Stomach (tissue), 9 donors: Measurements from ENCODE around the gene EPHB1. TPM values are rescaled to one million over a fixed set of nuclear protein-coding genes. Genes with fewer than 3 reads are reported as not detected.

Experiments
- DNase-seq, 2 donors: peaks; one replicate each; pipeline versions ENCODE4 v3.0.0 to v3.0.0-alpha.2; 2013 to 2019
- H3K27ac ChIP-seq, 5 donors: fragments of 200-600 bp in 4 of 5; sonication (generic) in 4 of 5; one replicate each; pipeline ENCODE4 v1.5.1; 2013 to 2019; ENCODE audit warnings: mild to moderate bottlenecking in 1 of 5, moderate library complexity in 1 of 5
- H3K27me3 ChIP-seq, 3 donors: fragments of 200-600 bp; sonication (generic); one replicate each; pipeline ENCODE4 v1.5.1; 2017 to 2019; ENCODE audit warnings: mixed run types in 1 of 3
- H3K36me3 ChIP-seq, 4 donors: fragments of 200-600 bp; sonication (generic); 1 replicate in 3 of 4; 2 replicates in 1 of 4; pipeline ENCODE4 v1.5.1; 2016 to 2019
- H3K4me1 ChIP-seq, 4 donors: fragments of 200-600 bp; sonication (generic); one replicate each; pipeline ENCODE4 v1.5.1; 2016 to 2019
- H3K4me3 ChIP-seq, 4 donors: fragments of 200-600 bp; sonication (generic) in 3 of 4; one replicate each; pipeline ENCODE4 v1.5.1; 2016 to 2019; ENCODE audit warnings: mild to moderate bottlenecking in 1 of 4
- H3K9me3 ChIP-seq, 4 donors: fragments of 200-600 bp; sonication (generic); one replicate each; pipeline ENCODE4 v1.5.1; 2016 to 2019
- EP300 ChIP-seq: sonication (generic); formaldehyde crosslinking; IDR thresholded peaks from one replicate; pipeline ENCODE4 v1.6.1; 2017; ENCODE audit warnings: antibody characterized with exemption
- POLR2A ChIP-seq, 4 donors: fragments of 450-650 bp; IDR thresholded peaks; one replicate each; pipeline ENCODE4 v1.6.1; 2016; ENCODE audit warnings: antibody characterized with exemption in 4 of 4, control low read depth in 2 of 4, mild to moderate bottlenecking in 1 of 4, moderate library complexity in 1 of 4
- POLR2AphosphoS5 ChIP-seq, 3 donors: sonication (generic); formaldehyde crosslinking; IDR thresholded peaks; one replicate each; pipeline ENCODE4 v1.6.1; 2016; ENCODE audit warnings: antibody characterized with exemption in 3 of 3
- WGBS, 5 donors: extraction: QIAGEN DNeasy Blood & Tissue Kit in 3 of 5; methylation state at CpG; one replicate each; pipeline versions ENCODE4 v1.1.5 to v1.1.7; 2013 to 2018; 5-methylcytosine and 5-hydroxymethylcytosine counted together
- intact Hi-C: fragments of 100-400 bp; cut with DNase I; formaldehyde crosslinking; loops from one replicate; pipeline ENCODE4 v1.15.1; 2023; ENCODE audit warnings: low total_unique reads
- polyA plus RNA-seq, 3 donors: library from polyadenylated mRNA; stranded (reverse); fragments of 200-250 nt; gene quantifications; one replicate each; pipeline ENCODE4 v1.2.3, GENCODE V29; 2013
- total RNA-seq, 5 donors: library from RNA; depleted of rRNA; stranded (reverse); fragments of >200 nt; gene quantifications; one replicate each; pipeline versions ENCODE4 v1.1.0 to v1.2.3, GENCODE V29; 2014 to 2016
- TF ChIP-seq, protein P1 (sequence below), 7 experiments: fragments of 450-650 bp in 4 of 7; fragments of 200-600 bp in 3 of 7; sonication (generic) in 3 of 7; IDR thresholded peaks; one replicate each; pipeline ENCODE4 v1.5.1; 2016 to 2019; ENCODE audit warnings: antibody characterized with exemption in 7 of 7, control low read depth in 2 of 7, mild to moderate bottlenecking in 1 of 7
- donor health status: healthy with polysubstance abuse.
- donor health status: Bipolar disorder and iron deficiency.
- donor health status: healthy.

The EPHB1 gene
- total and polyA plus RNA-seq, 8 donors = 0.13 to 2.3 (median 1.0) TPM; not detected in 4

DNA sequence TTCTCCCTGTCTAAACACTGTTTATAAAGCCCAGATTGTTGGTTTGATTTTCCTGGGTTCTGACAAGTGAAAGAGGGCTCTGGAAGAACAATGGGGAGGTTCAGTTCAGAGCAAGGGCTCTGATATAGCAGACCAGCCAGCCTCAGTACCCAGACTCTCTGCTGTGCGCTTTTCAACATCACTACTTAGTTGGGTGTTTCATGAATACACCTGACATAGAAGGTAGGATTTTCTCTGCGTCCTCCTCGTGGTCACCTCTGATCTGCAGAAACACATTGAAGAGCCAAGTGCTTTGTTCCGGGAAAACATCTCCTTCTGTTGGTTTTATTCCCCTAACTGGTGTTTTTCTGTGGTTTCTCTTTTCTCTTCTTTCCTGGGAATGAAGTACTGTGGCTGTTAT, 99.5 kb downstream of the EPHB1 start:
- Histone ChIP-seq H3K27me3 (no peaks in the 10 kb centered on the region), H3K9me3 (peaks cover 3 to 17% (median 9%) of the 10 kb centered on the region in 4 donors), H3K27ac (no peak overlapping the region), H3K36me3 (no peaks in the 10 kb centered on the region), H3K4me1 (no peaks in the 10 kb centered on the region), H3K4me3 (no peak overlapping the region)
- no peak for DNase-seq
- intact Hi-C loops = no loop called here
- TF ChIP-seq EP300 (no peak), POLR2AphosphoS5 (IDR thresholded peaks at IDR 0.05) (no peak), POLR2A (IDR thresholded peaks at IDR 0.05) (no peak)
- TF ChIP-seq, protein P1, sequence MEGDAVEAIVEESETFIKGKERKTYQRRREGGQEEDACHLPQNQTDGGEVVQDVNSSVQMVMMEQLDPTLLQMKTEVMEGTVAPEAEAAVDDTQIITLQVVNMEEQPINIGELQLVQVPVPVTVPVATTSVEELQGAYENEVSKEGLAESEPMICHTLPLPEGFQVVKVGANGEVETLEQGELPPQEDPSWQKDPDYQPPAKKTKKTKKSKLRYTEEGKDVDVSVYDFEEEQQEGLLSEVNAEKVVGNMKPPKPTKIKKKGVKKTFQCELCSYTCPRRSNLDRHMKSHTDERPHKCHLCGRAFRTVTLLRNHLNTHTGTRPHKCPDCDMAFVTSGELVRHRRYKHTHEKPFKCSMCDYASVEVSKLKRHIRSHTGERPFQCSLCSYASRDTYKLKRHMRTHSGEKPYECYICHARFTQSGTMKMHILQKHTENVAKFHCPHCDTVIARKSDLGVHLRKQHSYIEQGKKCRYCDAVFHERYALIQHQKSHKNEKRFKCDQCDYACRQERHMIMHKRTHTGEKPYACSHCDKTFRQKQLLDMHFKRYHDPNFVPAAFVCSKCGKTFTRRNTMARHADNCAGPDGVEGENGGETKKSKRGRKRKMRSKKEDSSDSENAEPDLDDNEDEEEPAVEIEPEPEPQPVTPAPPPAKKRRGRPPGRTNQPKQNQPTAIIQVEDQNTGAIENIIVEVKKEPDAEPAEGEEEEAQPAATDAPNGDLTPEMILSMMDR (IDR thresholded peaks at IDR 0.05) = no peak
- 60 to 81% (median 71%) methylated on average over 4 of the region's 4 CpGs for WGBS, 5 donors

DNA sequence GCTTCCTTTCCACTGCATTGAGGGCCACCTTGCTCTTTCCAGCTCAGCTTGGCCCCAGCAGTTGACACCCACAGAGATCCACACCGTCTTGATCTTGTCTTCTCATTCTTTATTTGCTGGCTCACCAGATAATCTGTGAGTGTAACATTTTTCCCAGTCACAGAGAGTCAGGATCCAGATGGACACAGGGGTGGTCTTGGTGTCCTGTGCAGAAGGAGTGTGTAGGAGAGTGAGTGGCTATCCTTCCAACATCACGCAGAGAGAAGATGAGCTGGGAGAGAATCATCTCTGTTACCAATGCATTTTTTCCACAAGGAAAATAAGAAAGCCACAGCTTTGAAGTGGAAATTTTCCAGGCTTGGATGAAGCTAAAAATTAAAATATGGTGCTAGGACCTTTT, 100.1 kb downstream of the EPHB1 start:
- DNase-seq = no peak
- Histone ChIP-seq H3K36me3 (no peaks in the 10 kb centered on the region), H3K4me1 (no peaks in the 10 kb centered on the region), H3K4me3 (no peak overlapping the region), H3K27me3 (no peaks in the 10 kb centered on the region), H3K9me3 (peaks cover 3 to 17% (median 9%) of the 10 kb centered on the region in 4 donors), H3K27ac (no peak overlapping the region)
- intact Hi-C loops = no loop called here
- WGBS, 5 donors = 69 to 84% (median 81%) methylated on average over 2 of the region's 2 CpGs
- TF ChIP-seq EP300 = no peak
- no peak for TF ChIP-seq POLR2A (IDR thresholded peaks at IDR 0.05)
- no peak for TF ChIP-seq POLR2AphosphoS5 (IDR thresholded peaks at IDR 0.05)
- TF ChIP-seq, protein P1 (IDR thresholded peaks at IDR 0.05) = no peak

DNA sequence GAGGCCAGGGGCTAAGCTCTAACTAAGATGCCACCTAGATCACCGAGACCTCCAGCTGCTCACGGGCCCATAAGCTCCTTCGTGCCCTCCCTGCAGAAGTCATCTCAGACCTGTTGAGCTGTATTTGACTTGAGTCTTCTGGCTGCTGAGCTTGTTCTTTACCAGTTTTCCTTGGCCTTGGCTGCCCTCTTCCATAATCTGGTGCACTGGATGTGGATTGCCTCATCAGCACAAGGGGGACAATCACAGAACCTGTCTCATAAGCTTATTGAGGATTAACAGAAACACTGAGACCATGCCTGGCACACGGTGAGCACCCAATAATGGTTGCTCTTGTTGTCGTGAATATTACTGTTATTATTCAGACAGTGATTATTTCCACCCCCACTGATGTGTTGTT, 101.1 kb downstream of the EPHB1 start:
- Histone ChIP-seq H3K27ac (no peak overlapping the region), H3K4me1 (no peaks in the 10 kb centered on the region), H3K36me3 (no peaks in the 10 kb centered on the region), H3K9me3 (peaks cover 2 to 12% (median 6%) of the 10 kb centered on the region in 4 donors), H3K27me3 (no peaks in the 10 kb centered on the region), H3K4me3 (no peak overlapping the region)
- intact Hi-C loops = no loop called here
- WGBS, 5 donors = 85 to 95% (median 89%) methylated on average over 5 of the region's 5 CpGs
- TF ChIP-seq EP300 = no peak
- no peak for TF ChIP-seq POLR2A (IDR thresholded peaks at IDR 0.05)
- DNase-seq = no peak

DNA sequence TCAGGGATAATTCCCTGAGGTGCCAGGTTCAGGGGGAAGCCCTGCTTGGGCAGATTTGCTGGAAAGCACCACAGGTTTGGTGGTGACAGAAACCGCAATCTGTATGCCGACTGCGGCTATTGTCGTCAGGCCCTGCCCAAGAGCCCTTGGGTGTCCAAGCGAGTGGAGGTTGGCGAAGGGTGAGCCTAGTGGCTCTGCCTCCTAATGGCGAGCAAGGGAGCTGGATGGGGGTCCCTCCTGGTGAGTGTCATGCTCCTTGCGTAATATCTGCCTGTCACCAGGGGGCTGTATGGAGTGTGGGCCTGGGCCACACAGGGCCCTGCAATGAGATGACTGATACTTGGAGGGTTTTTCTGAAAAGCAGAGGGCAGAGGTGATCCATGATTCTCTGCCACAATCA, 101.6 kb downstream of the EPHB1 start:
- no peak overlapping the region for H3K27ac ChIP-seq
- no peak for DNase-seq
- intact Hi-C loops = no loop called here
- H3K4me3 ChIP-seq = no peak overlapping the region
- WGBS, 5 donors = 98 to 100% (median 98%) methylated on average over 7 to 8 of the region's 8 CpGs
- H3K27me3 ChIP-seq = no peaks in the 10 kb centered on the region
- H3K4me1 ChIP-seq = no peaks in the 10 kb centered on the region
- H3K9me3 ChIP-seq = peaks cover 0 to 6% (median 3%) of the 10 kb centered on the region in 4 donors
- H3K36me3 ChIP-seq = no peaks in the 10 kb centered on the region
- no peak for TF ChIP-seq POLR2AphosphoS5 (IDR thresholded peaks at IDR 0.05)
- TF ChIP-seq EP300 = no peak
- TF ChIP-seq, protein P1 (IDR thresholded peaks at IDR 0.05) = no peak
- TF ChIP-seq POLR2A (IDR thresholded peaks at IDR 0.05) = no peak

DNA sequence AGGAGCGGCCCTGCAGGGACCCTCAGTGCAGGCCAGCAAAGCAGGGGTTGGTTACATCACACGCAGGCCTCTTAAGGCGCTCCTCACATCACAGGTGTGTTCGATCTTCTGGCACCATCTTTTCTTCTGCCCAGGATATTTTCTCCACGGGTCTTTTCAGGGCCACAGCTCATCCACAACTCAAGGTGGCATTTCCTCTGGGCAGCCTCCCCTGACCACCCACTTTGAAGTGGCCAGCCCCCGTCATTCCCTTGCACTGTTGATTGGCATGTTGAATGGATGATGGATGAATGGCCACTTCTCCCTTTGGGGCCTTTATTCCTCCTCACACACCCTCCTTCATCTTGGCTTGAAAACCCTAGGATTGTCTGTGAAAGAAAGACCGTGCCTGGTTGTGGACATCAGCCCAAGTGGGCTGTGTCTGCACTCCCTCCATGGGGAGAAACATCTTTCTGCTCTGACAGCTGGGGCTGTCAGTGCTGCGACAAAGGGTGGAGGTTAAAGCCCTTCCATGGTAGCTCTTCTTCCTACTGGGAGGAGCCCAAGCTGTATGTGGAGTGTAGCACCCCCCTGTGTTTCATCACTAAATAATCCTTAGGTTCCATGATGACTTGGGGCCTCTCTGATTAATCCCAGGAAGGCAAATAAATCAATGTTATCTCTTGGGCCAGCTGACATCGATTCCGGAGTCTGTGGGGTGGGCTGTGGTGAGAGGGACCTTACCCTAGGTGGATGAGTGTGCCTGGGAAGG, 102.5 kb downstream of the EPHB1 start:
- Histone ChIP-seq H3K27ac (no peak overlapping the region), H3K36me3 (no peaks in the 10 kb centered on the region), H3K4me3 (no peak overlapping the region), H3K4me1 (no peaks in the 10 kb centered on the region), H3K27me3 (no peaks in the 10 kb centered on the region), H3K9me3 (no peaks in the 10 kb centered on the region)
- 73 to 84% (median 80%) methylated on average over 9 to 10 of the region's 10 CpGs for WGBS, 5 donors
- TF ChIP-seq EP300 = no peak
- no peak for TF ChIP-seq POLR2AphosphoS5 (IDR thresholded peaks at IDR 0.05)
- TF ChIP-seq, protein P1 (IDR thresholded peaks at IDR 0.05) = no peak
- no peak for TF ChIP-seq POLR2A (IDR thresholded peaks at IDR 0.05)
- no peak for DNase-seq
- intact Hi-C loops = no loop called here
